22Rv1 (cell line): ENCODE measurements around the gene KDM4B.

Source experiments
- CTCF ChIP-seq: fragments of 450-650 bp; IDR thresholded peaks from 2 replicates; pipeline ENCODE4 v1.5.1; 2017; ENCODE audit warnings: mild to moderate bottlenecking
- ZFX ChIP-seq: fragments of 450-650 bp; IDR thresholded peaks from 2 replicates; pipeline ENCODE4 v1.6.1; 2017; ENCODE audit warnings: antibody characterized with exemption, borderline replicate concordance

- no peak for TF ChIP-seq CTCF
- TF ChIP-seq ZFX = no peak
Observed at GRCh38 chr19:5086230-5086629, 117.3 kb downstream of the KDM4B start.
